ENCODE measurements around the gene PCYT2.

DNA sequence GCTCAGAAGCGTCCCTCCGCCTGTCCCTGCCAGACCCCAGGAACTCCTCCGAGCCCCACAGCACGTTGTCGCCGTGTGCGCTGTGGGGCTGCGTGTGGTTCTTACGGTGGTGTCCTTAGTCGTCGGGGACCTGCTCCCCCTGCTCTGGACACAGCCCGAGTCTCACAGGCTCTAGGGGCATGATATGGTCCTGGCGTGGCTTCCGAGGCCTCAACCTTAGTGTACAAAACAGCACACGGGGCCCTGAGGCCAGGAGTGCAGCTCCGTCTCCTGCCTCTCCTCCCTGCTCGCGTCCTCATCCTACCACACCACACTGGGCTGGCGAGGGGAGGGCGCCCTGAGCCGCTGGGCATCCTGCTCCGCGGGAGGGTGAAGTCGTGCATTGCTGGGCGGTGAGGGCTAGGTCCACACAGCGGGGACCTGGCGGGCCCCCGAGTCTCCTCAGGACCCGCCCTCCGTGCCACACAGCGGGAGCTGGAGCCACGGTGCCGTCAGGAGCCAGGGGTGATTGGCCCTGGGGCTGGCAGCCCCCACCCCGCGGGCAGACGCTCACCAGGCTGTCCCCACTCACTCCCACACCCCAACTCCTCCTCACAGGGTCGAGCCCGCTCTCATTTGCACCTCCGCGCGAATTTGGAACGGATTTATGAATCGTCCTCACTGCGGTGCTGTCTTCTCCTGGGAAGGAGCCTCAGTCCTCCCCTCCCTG is 17.5 kb upstream of the PCYT2 start:
- TF ChIP-seq EZH2 (IDR thresholded peaks at IDR 0.05) = no peak
- TF ChIP-seq, protein P1, sequence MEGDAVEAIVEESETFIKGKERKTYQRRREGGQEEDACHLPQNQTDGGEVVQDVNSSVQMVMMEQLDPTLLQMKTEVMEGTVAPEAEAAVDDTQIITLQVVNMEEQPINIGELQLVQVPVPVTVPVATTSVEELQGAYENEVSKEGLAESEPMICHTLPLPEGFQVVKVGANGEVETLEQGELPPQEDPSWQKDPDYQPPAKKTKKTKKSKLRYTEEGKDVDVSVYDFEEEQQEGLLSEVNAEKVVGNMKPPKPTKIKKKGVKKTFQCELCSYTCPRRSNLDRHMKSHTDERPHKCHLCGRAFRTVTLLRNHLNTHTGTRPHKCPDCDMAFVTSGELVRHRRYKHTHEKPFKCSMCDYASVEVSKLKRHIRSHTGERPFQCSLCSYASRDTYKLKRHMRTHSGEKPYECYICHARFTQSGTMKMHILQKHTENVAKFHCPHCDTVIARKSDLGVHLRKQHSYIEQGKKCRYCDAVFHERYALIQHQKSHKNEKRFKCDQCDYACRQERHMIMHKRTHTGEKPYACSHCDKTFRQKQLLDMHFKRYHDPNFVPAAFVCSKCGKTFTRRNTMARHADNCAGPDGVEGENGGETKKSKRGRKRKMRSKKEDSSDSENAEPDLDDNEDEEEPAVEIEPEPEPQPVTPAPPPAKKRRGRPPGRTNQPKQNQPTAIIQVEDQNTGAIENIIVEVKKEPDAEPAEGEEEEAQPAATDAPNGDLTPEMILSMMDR (IDR thresholded peaks at IDR 0.05) = no peak
- no peak for TF ChIP-seq EZH2phosphoT487 (IDR thresholded peaks at IDR 0.05)

Measured in neural progenitor cell (in vitro differentiated cells).